AG04449 (cell line): ENCODE results near the gene IGF2BP2.

Source experiments
- CTCF ChIA-PET: fragments of 350-600 bp; formaldehyde crosslinking; extraction: SDS; loops from one replicate; lab custom pipeline; 2021; ENCODE audit warnings: antibody characterized with exemption; lab: Yijun Ruan, JAX
- POLR2A ChIA-PET: fragments of 400-600, 350-600 bp; formaldehyde crosslinking; extraction: SDS; loops from one replicate; lab custom pipeline; 2020; ENCODE audit warnings: antibody characterized with exemption, inconsistent platforms; lab: Yijun Ruan, JAX
- DNase-seq: peaks from one replicate; pipeline ENCODE4 v3.0.0-alpha.2; 2010; ENCODE audit warnings: low read depth, low spot score
- H3K4me3 ChIP-seq: 2 replicates; pipeline ENCODE4 v1.5.1; 2011; ENCODE audit warnings: low read depth, mild to moderate bottlenecking, control low read depth, low read length
- CTCF ChIP-seq: IDR thresholded peaks from one replicate; pipeline ENCODE4 v1.5.1; 2011; ENCODE audit warnings: mild to moderate bottlenecking, moderate library complexity, low read length, control low read depth, inconsistent platforms; ENCODE audit not compliant: insufficient read depth; ENCODE audit errors: missing control alignments

The IGF2BP2 gene

GRCh38 chr3:185796431-185797107 is 28.3 kb downstream of the IGF2BP2 start:
- TF ChIP-seq CTCF = no peak
- DNase-seq = no peak
- H3K4me3 ChIP-seq = no peak overlapping the region
- ChIA-PET CTCF (interaction anchor here (1.2 to 1.5 kb wide), 4 partner anchors 10 to 136 kb away, joined by 3 to 6 read pairs (median 4); no protein-coding TSS in a partner anchor), POLR2A (interaction anchor here (0.6 to 0.9 kb wide), 2 partner anchors 15 to 30 kb away, joined by 3 to 4 read pairs; no protein-coding TSS in a partner anchor)

- ChIA-PET POLR2A (no interaction called here), CTCF (interaction anchor here (3.6 kb wide), 1 partner anchor 25 kb away, joined by 15 read pairs; no protein-coding TSS in a partner anchor)
- H3K4me3 ChIP-seq = no peak overlapping the region
- no peak for DNase-seq
- no peak for TF ChIP-seq CTCF
Measured at GRCh38 chr3:185793381-185793780, 31.5 kb downstream of the IGF2BP2 start.

- DNase-seq = no peak
- ChIA-PET CTCF (interaction anchor here (3.6 kb wide), 1 partner anchor 25 kb away, joined by 15 read pairs; no protein-coding TSS in a partner anchor), POLR2A (no interaction called here)
- TF ChIP-seq CTCF = no peak
- no peak overlapping the region for H3K4me3 ChIP-seq
Measured at GRCh38 chr3:185792955-185793354, 31.9 kb downstream of the IGF2BP2 start.

GRCh38 chr3:185789891-185790830 is 34.7 kb downstream of the IGF2BP2 start:
- no peak for DNase-seq
- POLR2A ChIA-PET = interaction anchor here (1.5 kb wide), 1 partner anchor 31 kb away, joined by 3 read pairs; no protein-coding TSS in a partner anchor
- no peak overlapping the region for H3K4me3 ChIP-seq
- CTCF ChIA-PET = interaction anchor here (0.7 to 2.3 kb wide), 5 partner anchors 9 to 210 kb away, joined by 3 to 18 read pairs (median 4); no protein-coding TSS in a partner anchor
- TF ChIP-seq CTCF = no peak

- TF ChIP-seq CTCF = no peak
- H3K4me3 ChIP-seq = no peak overlapping the region
- ChIA-PET CTCF (interaction anchor here (0.7 to 2.3 kb wide), 4 partner anchors 15 to 54 kb away, joined by 3 to 18 read pairs (median 4); no protein-coding TSS in a partner anchor), POLR2A (interaction anchor here (1.5 kb wide), 1 partner anchor 32 kb away, joined by 3 read pairs; no protein-coding TSS in a partner anchor)
- DNase-seq = no peak
Measured at GRCh38 chr3:185789134-185789533, 35.7 kb downstream of the IGF2BP2 start.

- no peak for TF ChIP-seq CTCF
- H3K4me3 ChIP-seq = no peak overlapping the region
- DNase-seq = no peak
- ChIA-PET CTCF (interaction anchor here (1.0 to 2.5 kb wide), 4 partner anchors 9 to 54 kb away, joined by 3 to 13 read pairs (median 4); no protein-coding TSS in a partner anchor), POLR2A (no interaction called here)
Measured at GRCh38 chr3:185788292-185788691, 36.5 kb downstream of the IGF2BP2 start.
